Esophagus muscularis mucosa (tissue), 4 donors: ENCODE measurements around the gene MTMR12. TPM values are rescaled to one million over a fixed set of nuclear protein-coding genes. Genes with fewer than 3 reads are reported as not detected.

ENCODE experiments used
- DNase-seq: peaks from one replicate; pipeline ENCODE4 v3.0.0-alpha.2; 2017; ENCODE audit errors: extremely low spot score
- H3K27ac ChIP-seq, 4 donors: fragments of 200-600 bp; sonication (generic); replicated peaks in 1 of 4; 1 replicate in 3 of 4; 2 replicates in 1 of 4; pipeline ENCODE4 v1.5.1; 2016 to 2019; ENCODE audit warnings: mild to moderate bottlenecking in 1 of 4
- H3K27me3 ChIP-seq, 4 donors: fragments of 200-600 bp; sonication (generic); one replicate each; pipeline versions ENCODE4 v1.5.1 to v1.6.0; 2016 to 2019
- H3K36me3 ChIP-seq, 4 donors: fragments of 200-600 bp; sonication (generic); one replicate each; pipeline ENCODE4 v1.5.1; 2016 to 2019
- H3K4me1 ChIP-seq, 4 donors: fragments of 200-600 bp; sonication (generic); one replicate each; pipeline ENCODE4 v1.5.1; 2016 to 2019
- H3K4me3 ChIP-seq, 4 donors: fragments of 200-600 bp; sonication (generic); 1 replicate in 2 of 4; 2 replicates in 2 of 4; pipeline ENCODE4 v1.5.1; 2016 to 2019; ENCODE audit warnings: mild to moderate bottlenecking in 4 of 4, moderate library complexity in 1 of 4
- H3K9me3 ChIP-seq, 4 donors: fragments of 200-600 bp; sonication (generic); 1 replicate in 3 of 4; 2 replicates in 1 of 4; pipeline ENCODE4 v1.5.1; 2016 to 2019
- CTCF ChIP-seq, 3 experiments: fragments of 200-600 bp in 2 of 3; fragments of 450-650 bp in 1 of 3; sonication (generic) in 2 of 3; IDR thresholded peaks; one replicate each; pipeline ENCODE4 v1.5.1; 2017 to 2019; ENCODE audit warnings: antibody characterized with exemption in 3 of 3, mild to moderate bottlenecking in 2 of 3, moderate library complexity in 1 of 3
- EP300 ChIP-seq: sonication (generic); formaldehyde crosslinking; IDR thresholded peaks from one replicate; pipeline ENCODE4 v1.6.1; 2017; ENCODE audit warnings: antibody characterized with exemption
- POLR2A ChIP-seq: fragments of 450-650 bp; IDR thresholded peaks from one replicate; pipeline ENCODE4 v1.6.1; 2017; ENCODE audit warnings: antibody characterized with exemption, moderate library complexity, mild to moderate bottlenecking, low read depth
- POLR2AphosphoS5 ChIP-seq, 2 donors: sonication (generic); formaldehyde crosslinking; IDR thresholded peaks; one replicate each; pipeline ENCODE4 v1.6.1; 2017; ENCODE audit warnings: antibody characterized with exemption in 2 of 2
- WGBS: methylation state at CpG from one replicate; pipeline ENCODE4 v1.1.5; 2018; 5-methylcytosine and 5-hydroxymethylcytosine counted together
- intact Hi-C: fragments of 100-400 bp; cut with DNase I; formaldehyde crosslinking; loops from one replicate; pipeline ENCODE4 v1.15.1; 2023
- total RNA-seq, 4 donors: library from RNA; depleted of rRNA; stranded (reverse); fragments of >200 nt; gene quantifications; one replicate each; pipeline versions ENCODE4 v1.1.0 to v1.2.1, GENCODE V29; 2016

MTMR12 gene
- total RNA-seq, 4 donors from 2014 or later: 49.9 to 94.0 (median 63.8) TPM

- Histone ChIP-seq H3K4me3 (no peak overlapping the region), H3K4me1 (no peaks in the 10 kb centered on the region), H3K27me3 (no peaks in the 10 kb centered on the region), H3K9me3 (peaks cover 0 to 6% (median 2%) of the 10 kb centered on the region in 4 donors), H3K36me3 (no peaks in the 10 kb centered on the region), H3K27ac (no peak overlapping the region)
- intact Hi-C loops: no loop called here
- TF ChIP-seq POLR2AphosphoS5 (IDR thresholded peaks at IDR 0.05): no peak
- no peak for TF ChIP-seq POLR2A
- TF ChIP-seq CTCF (IDR thresholded peaks at IDR 0.05): no peak
- 94% methylated on average over 2 of the region's 2 CpGs for WGBS
- DNase-seq: no peak
Measured at GRCh38 chr5:32343058-32343672, 30.4 kb upstream of the MTMR12 start.

- no peaks in the 10 kb centered on the region for H3K36me3 ChIP-seq
- no peak overlapping the region for H3K4me3 ChIP-seq
- H3K9me3 ChIP-seq: peaks cover 0 to 6% (median 2%) of the 10 kb centered on the region in 4 donors
- intact Hi-C loops: no loop called here
- no peaks in the 10 kb centered on the region for H3K27me3 ChIP-seq
- WGBS: 59% methylated on average over 4 of the region's 4 CpGs
- H3K27ac ChIP-seq: no peak overlapping the region
- H3K4me1 ChIP-seq: no peaks in the 10 kb centered on the region
- no peak for DNase-seq
- TF ChIP-seq POLR2AphosphoS5 (IDR thresholded peaks at IDR 0.05): no peak
- no peak for TF ChIP-seq EP300
- TF ChIP-seq CTCF (IDR thresholded peaks at IDR 0.05): no peak
- no peak for TF ChIP-seq POLR2A
Measured at GRCh38 chr5:32342656-32343055, 29.9 kb upstream of the MTMR12 start.

GRCh38 chr5:32339878-32340277 is 27.1 kb upstream of the MTMR12 start:
- TF ChIP-seq POLR2A: no peak
- Histone ChIP-seq H3K4me1 (no peaks in the 10 kb centered on the region), H3K36me3 (no peaks in the 10 kb centered on the region), H3K9me3 (peaks cover 0 to 6% (median 2%) of the 10 kb centered on the region in 4 donors), H3K4me3 (no peak overlapping the region), H3K27ac (no peak overlapping the region), H3K27me3 (no peaks in the 10 kb centered on the region)
- intact Hi-C loops: loop anchor here (10.0 kb wide), 1 partner anchor 515 kb away; no protein-coding TSS in a partner anchor
- WGBS: 67% methylated on average over 4 of the region's 4 CpGs
- DNase-seq: no peak

- no peaks in the 10 kb centered on the region for H3K27me3 ChIP-seq
- H3K9me3 ChIP-seq: peaks cover 0 to 6% (median 2%) of the 10 kb centered on the region in 4 donors
- 71% methylated on average over 2 of the region's 2 CpGs for WGBS
- no peak overlapping the region for H3K27ac ChIP-seq
- intact Hi-C loops: loop anchor here (10.0 kb wide), 1 partner anchor 514 kb away; no protein-coding TSS in a partner anchor
- no peaks in the 10 kb centered on the region for H3K4me1 ChIP-seq
- TF ChIP-seq CTCF (IDR thresholded peaks at IDR 0.05) (no peak), POLR2A (no peak), EP300 (no peak), POLR2AphosphoS5 (IDR thresholded peaks at IDR 0.05) (no peak)
- H3K36me3 ChIP-seq: no peaks in the 10 kb centered on the region
- DNase-seq: no peak
- no peak overlapping the region for H3K4me3 ChIP-seq
Measured at GRCh38 chr5:32339198-32339597, 26.5 kb upstream of the MTMR12 start.

- no peak for TF ChIP-seq EP300
- no peak for TF ChIP-seq POLR2AphosphoS5 (IDR thresholded peaks at IDR 0.05)
- TF ChIP-seq POLR2A: no peak
- no peak for TF ChIP-seq CTCF (IDR thresholded peaks at IDR 0.05)
- H3K4me1 ChIP-seq: peaks cover 0 to 28% (median 18%) of the 10 kb centered on the region in 4 donors
- no peaks in the 10 kb centered on the region for H3K27me3 ChIP-seq
- 96% methylated on average over 10 of the region's 10 CpGs for WGBS
- H3K36me3 ChIP-seq: no peaks in the 10 kb centered on the region
- DNase-seq: peak; percentile 70
- intact Hi-C loops: loop anchor here (10.0 kb wide), 1 partner anchor 508 kb away; no protein-coding TSS in a partner anchor
- H3K4me3 ChIP-seq: no peak overlapping the region
- no peak overlapping the region for H3K27ac ChIP-seq
- no peaks in the 10 kb centered on the region for H3K9me3 ChIP-seq
Measured at GRCh38 chr5:32332966-32333365, 20.2 kb upstream of the MTMR12 start.
